SH-SY5Y (cell line): ENCODE measurements around the gene ZNF618.

Source experiments
- GATA2 ChIP-seq: IDR thresholded peaks from 2 replicates; pipeline ENCODE4 v1.6.1; 2011; ENCODE audit warnings: mild to moderate bottlenecking, low read depth, low read length
- GATA3 ChIP-seq: IDR thresholded peaks from 2 replicates; pipeline ENCODE4 v1.6.1; 2011; ENCODE audit warnings: low read depth, mild to moderate bottlenecking, low read length, moderate library complexity

GRCh38 chr9:114025760-114026159 lies 149.7 kb downstream of the ZNF618 start:
- TF ChIP-seq GATA2 (no peak), GATA3 (no peak)
